Activated CD8-positive, alpha-beta memory T cell treated with anti-CD3 and anti-CD28 coated beads for 1 hour (primary cell): ENCODE measurements around the gene MINDY2.
"Not testable (repeated sequence)": the region's sequence is repeated elsewhere in the genome, so short reads cannot be mapped to it uniquely, and the experiment has no call there.

Experiments
- DNase-seq, 2 donors: peaks; one replicate each; pipeline ENCODE4 v3.0.0-alpha.2; 2020; ENCODE audit warnings: low read depth in 1 of 2; ENCODE audit errors: extremely low read depth in 1 of 2

The MINDY2 gene

DNA sequence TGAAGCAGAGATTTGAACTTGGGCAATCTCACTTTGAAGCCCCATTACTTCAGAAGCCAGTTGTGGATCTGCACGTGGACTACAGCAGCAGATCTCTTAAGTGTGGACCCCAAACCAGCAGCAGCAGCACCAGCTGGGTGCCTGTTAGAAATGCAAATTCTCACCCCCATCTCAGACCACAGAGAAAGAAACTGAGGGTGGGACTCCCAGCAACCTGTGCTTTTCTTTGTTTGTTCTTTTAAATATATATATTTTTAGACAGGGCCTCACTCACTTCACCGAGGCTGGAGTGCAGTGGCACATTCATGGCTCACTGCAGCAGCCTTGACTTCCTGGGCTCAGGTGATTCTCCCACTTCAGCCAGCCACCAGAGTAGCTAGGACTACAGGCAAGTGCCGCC is 109.2 kb downstream of the MINDY2 start:
- DNase-seq = no peak

DNA sequence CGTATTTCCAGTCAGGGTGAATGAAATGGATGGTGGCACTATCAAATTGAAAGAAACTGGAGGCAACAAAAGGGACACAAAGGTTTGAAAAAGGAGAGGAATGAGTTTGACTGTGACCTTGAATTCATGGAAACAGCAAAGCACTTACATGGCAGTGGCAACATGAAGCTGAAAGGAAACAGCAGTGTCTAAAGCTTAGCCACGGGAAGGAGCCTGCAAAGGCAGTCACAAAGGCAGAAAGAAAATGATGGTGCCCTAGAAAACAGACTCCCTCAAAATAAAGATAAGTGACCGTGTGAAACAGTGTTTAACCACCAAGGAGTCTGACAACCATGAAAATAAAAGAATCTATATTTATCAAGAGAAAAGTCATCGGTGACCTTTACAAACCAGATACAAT is 111.1 kb downstream of the MINDY2 start:
- DNase-seq = no peak

- not testable (repeated sequence) for DNase-seq
These were observed 112.8 kb downstream of the MINDY2 start for GRCh38 chr15:58883926-58884325.

GRCh38 chr15:58886921-58887320 is 115.8 kb downstream of the MINDY2 start:
- DNase-seq = no peak

DNA sequence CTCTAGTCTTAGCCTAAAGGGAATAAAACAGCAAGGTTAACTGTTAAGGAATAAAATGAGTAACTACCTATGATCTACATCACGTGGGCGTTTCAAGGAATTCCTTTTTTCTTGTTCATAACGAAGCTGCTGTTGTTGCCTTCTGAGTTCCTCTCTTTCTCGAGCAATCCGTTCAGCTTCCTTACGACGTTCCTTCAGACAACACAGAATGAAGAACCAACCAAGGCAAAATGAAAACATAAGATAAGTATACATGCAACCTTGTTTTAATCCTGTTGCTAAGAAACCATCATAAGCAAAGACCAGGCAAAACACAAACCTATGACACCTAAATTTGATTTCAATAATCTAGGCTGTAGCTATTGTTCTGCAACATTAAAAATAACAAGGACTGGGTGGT is 118.3 kb downstream of the MINDY2 start:
- no peak for DNase-seq

DNA sequence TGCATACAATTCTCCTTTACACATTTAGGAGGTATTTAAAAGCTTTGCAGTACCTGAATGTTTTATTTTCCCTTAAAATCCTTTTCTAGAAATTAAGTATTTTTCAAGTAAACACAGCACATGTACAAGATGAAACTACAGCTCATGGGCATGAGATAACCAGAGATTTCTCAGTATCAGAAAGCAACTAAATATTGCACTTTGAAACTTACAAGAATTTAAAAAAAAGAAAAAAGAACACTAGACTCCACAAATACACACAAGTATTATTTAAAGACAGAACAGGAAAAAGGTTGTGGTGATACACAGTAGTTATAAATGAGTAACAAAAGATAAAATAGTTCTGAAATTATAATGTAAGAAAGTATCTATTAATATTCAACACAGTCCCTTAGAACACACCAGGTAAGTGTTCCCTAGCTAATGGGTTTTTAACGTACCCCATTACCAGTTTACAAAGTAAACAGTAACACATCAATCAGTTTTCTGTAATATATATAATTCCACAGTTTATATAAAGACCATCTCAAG is 127.1 kb downstream of the MINDY2 start:
- DNase-seq = no peak

- DNase-seq = no peak
These were observed 129.5 kb downstream of the MINDY2 start for GRCh38 chr15:58900631-58901030.

DNA sequence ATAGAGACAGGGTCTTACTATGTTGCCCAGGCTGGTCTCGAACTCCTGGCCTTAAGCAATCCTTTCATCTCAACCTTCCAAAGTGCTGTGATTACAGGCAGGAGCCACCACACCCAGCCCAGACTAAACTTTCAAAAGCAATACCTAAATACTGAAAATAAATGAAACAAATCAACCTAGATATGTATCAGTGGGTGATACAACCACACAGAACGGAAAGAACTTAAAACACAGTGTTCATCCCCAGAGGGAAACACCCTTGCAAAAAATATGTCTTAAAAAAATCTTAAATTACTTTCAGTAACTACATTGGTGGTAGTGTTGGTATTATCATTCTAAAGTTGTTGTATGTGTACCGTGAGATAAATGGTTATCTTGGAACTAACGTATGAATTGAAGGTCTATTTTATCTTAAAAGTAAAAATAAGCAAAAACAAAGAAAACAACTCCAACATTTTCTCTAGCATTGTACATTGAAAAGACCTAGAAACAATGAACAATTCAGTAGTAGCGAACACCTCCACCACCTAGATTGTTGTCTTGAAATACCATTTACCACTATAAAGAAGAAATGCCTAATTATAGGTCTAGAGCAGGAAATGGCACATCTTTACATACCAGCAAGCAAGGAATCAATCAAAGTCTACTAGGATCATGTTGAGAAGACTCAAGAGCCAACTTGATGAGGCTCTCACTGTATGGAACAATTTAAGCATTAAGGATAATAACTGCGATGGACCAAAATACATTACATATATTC is 137.6 kb downstream of the MINDY2 start:
- no peak for DNase-seq

DNA sequence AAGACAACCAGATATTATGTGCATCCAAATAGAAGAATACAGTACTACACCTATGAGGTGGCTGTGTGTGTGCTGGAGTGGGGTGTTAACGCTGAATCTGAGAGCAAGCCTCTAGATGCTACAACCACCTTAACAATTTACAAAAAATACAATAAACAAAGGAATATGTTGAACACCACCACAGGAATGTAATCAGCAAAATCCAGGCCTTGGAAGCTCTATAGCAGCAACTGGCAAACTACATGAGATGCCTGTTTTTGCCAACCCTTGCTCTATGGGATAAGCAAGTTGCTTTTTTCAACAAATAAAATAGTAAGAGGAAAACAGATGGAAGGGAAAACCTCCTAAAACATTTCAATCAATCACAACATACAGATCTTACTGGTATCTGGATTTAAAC is 138.5 kb downstream of the MINDY2 start:
- DNase-seq = no peak

GRCh38 chr15:58910456-58910855 is 139.4 kb downstream of the MINDY2 start:
- no peak for DNase-seq
